ENCODE results near the gene HES3. TPM values are rescaled to one million over a fixed set of nuclear protein-coding genes. Genes with fewer than 3 reads are reported as not detected.
A peak's percentile ranks its signal among the peaks of the same experiment; 100 is the strongest.

Gene HES3
- total and polyA plus RNA-seq, 10 of the 15 experiments (the other 5 are each of a cell fraction or from before 2014, with no cell fraction given), result not detected

GRCh38 chr1:6199298-6200187 lies 44.4 kb upstream of the HES3 start, which contains the start of gene RPL22 (continued):
- TF ChIP-seq ZNF384 (IDR thresholded peaks at IDR 0.05; ENCODE audit: borderline replicate concordance, low read depth, low read length), result no peak
- TF ChIP-seq MYC (IDR thresholded peaks at IDR 0.05; ENCODE audit: insufficient read depth, insufficient read length, insufficient replicate concordance, low read length, severe bottlenecking), result peak; percentile 99
- peak; percentile 53; the same call in 1 of the 2 replicates for TF ChIP-seq BACH1 (IDR thresholded peaks at IDR 0.05; ENCODE audit: borderline replicate concordance)
- peak; percentile 48 for TF ChIP-seq NRF1 (conservative IDR thresholded peaks at IDR 0.05; ENCODE audit: low read depth, low read length)
- peak; percentile 80; the same call in 1 of the 2 replicates for TF ChIP-seq GATAD2B (conservative IDR thresholded peaks at IDR 0.05; ENCODE audit: low read depth)
- no peak for TF ChIP-seq SREBF2 (IDR thresholded peaks at IDR 0.05; ENCODE audit: low read length)
- peak; percentile 99 for TF ChIP-seq MXI1 (IDR thresholded peaks at IDR 0.05; ENCODE audit: low read depth, low read length)
- peak; percentile 77 to 89 for TF ChIP-seq EGR1 (IDR thresholded peaks at IDR 0.05; ENCODE audit: borderline replicate concordance in 1 of 2, low read depth in 2 of 2, low read length in 2 of 2)
- TF ChIP-seq MEF2A (IDR thresholded peaks at IDR 0.05; ENCODE audit: insufficient read depth, low read depth, low read length), result 0 out of 2 replicates have a peak, but pooled peaks have one; percentile 37
- TF ChIP-seq, protein P1, sequence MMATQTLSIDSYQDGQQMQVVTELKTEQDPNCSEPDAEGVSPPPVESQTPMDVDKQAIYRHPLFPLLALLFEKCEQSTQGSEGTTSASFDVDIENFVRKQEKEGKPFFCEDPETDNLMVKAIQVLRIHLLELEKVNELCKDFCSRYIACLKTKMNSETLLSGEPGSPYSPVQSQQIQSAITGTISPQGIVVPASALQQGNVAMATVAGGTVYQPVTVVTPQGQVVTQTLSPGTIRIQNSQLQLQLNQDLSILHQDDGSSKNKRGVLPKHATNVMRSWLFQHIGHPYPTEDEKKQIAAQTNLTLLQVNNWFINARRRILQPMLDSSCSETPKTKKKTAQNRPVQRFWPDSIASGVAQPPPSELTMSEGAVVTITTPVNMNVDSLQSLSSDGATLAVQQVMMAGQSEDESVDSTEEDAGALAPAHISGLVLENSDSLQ (IDR thresholded peaks at IDR 0.05), result peak; percentile 69
- no peak for TF ChIP-seq ZBED1 (IDR thresholded peaks at IDR 0.05; ENCODE audit: borderline replicate concordance)
- peak; percentile 97 for TF ChIP-seq POU2F2 (IDR thresholded peaks at IDR 0.05; ENCODE audit: borderline replicate concordance, low read depth, low read length)
- TF ChIP-seq, protein P2, sequence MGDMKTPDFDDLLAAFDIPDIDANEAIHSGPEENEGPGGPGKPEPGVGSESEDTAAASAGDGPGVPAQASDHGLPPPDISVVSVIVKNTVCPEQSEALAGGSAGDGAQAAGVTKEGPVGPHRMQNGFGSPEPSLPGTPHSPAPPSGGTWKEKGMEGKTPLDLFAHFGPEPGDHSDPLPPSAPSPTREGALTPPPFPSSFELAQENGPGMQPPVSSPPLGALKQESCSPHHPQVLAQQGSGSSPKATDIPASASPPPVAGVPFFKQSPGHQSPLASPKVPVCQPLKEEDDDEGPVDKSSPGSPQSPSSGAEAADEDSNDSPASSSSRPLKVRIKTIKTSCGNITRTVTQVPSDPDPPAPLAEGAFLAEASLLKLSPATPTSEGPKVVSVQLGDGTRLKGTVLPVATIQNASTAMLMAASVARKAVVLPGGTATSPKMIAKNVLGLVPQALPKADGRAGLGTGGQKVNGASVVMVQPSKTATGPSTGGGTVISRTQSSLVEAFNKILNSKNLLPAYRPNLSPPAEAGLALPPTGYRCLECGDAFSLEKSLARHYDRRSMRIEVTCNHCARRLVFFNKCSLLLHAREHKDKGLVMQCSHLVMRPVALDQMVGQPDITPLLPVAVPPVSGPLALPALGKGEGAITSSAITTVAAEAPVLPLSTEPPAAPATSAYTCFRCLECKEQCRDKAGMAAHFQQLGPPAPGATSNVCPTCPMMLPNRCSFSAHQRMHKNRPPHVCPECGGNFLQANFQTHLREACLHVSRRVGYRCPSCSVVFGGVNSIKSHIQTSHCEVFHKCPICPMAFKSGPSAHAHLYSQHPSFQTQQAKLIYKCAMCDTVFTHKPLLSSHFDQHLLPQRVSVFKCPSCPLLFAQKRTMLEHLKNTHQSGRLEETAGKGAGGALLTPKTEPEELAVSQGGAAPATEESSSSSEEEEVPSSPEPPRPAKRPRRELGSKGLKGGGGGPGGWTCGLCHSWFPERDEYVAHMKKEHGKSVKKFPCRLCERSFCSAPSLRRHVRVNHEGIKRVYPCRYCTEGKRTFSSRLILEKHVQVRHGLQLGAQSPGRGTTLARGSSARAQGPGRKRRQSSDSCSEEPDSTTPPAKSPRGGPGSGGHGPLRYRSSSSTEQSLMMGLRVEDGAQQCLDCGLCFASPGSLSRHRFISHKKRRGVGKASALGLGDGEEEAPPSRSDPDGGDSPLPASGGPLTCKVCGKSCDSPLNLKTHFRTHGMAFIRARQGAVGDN (IDR thresholded peaks at IDR 0.05), result 0 out of 2 replicates have a peak, but pooled peaks have one; percentile 54
- peak; percentile 58; the same call in 1 of the 2 replicates for TF ChIP-seq RB1 (IDR thresholded peaks at IDR 0.05; ENCODE audit: borderline replicate concordance)
- TF ChIP-seq IRF3 (IDR thresholded peaks at IDR 0.05), result 0 out of 2 replicates have a peak, but pooled peaks have one; percentile 5
- peak; percentile 47; the same call in 1 of the 2 replicates for TF ChIP-seq RFX5 (IDR thresholded peaks at IDR 0.05; ENCODE audit: low read depth, low read length)
- peak; percentile 70 for TF ChIP-seq SPI1 (IDR thresholded peaks at IDR 0.05; ENCODE audit: borderline replicate concordance, insufficient read depth, low read depth, low read length)
- TF ChIP-seq, protein P3, sequence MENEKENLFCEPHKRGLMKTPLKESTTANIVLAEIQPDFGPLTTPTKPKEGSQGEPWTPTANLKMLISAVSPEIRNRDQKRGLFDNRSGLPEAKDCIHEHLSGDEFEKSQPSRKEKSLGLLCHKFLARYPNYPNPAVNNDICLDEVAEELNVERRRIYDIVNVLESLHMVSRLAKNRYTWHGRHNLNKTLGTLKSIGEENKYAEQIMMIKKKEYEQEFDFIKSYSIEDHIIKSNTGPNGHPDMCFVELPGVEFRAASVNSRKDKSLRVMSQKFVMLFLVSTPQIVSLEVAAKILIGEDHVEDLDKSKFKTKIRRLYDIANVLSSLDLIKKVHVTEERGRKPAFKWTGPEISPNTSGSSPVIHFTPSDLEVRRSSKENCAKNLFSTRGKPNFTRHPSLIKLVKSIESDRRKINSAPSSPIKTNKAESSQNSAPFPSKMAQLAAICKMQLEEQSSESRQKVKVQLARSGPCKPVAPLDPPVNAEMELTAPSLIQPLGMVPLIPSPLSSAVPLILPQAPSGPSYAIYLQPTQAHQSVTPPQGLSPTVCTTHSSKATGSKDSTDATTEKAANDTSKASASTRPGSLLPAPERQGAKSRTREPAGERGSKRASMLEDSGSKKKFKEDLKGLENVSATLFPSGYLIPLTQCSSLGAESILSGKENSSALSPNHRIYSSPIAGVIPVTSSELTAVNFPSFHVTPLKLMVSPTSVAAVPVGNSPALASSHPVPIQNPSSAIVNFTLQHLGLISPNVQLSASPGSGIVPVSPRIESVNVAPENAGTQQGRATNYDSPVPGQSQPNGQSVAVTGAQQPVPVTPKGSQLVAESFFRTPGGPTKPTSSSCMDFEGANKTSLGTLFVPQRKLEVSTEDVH (IDR thresholded peaks at IDR 0.05; ENCODE audit: low read depth, partially characterized antibody), result peak; percentile 69
- peak; percentile 99 for TF ChIP-seq ATF7 (IDR thresholded peaks at IDR 0.05; ENCODE audit: low read depth)

Data from GM12878 (cell line).